Measurements from ENCODE around the gene KCNH5. TPM values are rescaled to one million over a fixed set of nuclear protein-coding genes. Genes with fewer than 3 reads are reported as not detected.

The KCNH5 gene
- total and polyA plus RNA-seq, 9 of the 15 experiments (the other 6 are each of a cell fraction or from before 2014, with no cell fraction given) = 1.1 to 2.4 (median 1.4) TPM

DNA sequence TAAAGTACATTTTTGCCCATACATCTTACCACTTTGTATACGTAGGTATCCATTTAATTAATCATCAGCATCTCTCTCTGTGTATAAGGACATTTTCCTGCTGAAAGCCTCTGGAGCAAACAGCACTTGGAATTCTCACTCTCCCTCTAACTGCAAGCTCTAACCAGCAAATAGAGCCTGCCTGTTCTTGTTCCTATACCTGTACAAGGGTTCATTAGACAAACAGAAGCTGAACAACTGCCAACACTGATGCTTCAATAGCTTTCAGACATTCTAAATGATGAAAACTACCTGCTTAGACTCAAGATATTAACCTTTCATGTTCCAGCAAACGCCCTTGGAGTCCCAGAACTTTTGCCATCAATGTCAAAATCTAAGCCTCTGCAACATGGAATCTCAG, 98.0 kb downstream of the KCNH5 start (continued):
- TF ChIP-seq, protein P1, sequence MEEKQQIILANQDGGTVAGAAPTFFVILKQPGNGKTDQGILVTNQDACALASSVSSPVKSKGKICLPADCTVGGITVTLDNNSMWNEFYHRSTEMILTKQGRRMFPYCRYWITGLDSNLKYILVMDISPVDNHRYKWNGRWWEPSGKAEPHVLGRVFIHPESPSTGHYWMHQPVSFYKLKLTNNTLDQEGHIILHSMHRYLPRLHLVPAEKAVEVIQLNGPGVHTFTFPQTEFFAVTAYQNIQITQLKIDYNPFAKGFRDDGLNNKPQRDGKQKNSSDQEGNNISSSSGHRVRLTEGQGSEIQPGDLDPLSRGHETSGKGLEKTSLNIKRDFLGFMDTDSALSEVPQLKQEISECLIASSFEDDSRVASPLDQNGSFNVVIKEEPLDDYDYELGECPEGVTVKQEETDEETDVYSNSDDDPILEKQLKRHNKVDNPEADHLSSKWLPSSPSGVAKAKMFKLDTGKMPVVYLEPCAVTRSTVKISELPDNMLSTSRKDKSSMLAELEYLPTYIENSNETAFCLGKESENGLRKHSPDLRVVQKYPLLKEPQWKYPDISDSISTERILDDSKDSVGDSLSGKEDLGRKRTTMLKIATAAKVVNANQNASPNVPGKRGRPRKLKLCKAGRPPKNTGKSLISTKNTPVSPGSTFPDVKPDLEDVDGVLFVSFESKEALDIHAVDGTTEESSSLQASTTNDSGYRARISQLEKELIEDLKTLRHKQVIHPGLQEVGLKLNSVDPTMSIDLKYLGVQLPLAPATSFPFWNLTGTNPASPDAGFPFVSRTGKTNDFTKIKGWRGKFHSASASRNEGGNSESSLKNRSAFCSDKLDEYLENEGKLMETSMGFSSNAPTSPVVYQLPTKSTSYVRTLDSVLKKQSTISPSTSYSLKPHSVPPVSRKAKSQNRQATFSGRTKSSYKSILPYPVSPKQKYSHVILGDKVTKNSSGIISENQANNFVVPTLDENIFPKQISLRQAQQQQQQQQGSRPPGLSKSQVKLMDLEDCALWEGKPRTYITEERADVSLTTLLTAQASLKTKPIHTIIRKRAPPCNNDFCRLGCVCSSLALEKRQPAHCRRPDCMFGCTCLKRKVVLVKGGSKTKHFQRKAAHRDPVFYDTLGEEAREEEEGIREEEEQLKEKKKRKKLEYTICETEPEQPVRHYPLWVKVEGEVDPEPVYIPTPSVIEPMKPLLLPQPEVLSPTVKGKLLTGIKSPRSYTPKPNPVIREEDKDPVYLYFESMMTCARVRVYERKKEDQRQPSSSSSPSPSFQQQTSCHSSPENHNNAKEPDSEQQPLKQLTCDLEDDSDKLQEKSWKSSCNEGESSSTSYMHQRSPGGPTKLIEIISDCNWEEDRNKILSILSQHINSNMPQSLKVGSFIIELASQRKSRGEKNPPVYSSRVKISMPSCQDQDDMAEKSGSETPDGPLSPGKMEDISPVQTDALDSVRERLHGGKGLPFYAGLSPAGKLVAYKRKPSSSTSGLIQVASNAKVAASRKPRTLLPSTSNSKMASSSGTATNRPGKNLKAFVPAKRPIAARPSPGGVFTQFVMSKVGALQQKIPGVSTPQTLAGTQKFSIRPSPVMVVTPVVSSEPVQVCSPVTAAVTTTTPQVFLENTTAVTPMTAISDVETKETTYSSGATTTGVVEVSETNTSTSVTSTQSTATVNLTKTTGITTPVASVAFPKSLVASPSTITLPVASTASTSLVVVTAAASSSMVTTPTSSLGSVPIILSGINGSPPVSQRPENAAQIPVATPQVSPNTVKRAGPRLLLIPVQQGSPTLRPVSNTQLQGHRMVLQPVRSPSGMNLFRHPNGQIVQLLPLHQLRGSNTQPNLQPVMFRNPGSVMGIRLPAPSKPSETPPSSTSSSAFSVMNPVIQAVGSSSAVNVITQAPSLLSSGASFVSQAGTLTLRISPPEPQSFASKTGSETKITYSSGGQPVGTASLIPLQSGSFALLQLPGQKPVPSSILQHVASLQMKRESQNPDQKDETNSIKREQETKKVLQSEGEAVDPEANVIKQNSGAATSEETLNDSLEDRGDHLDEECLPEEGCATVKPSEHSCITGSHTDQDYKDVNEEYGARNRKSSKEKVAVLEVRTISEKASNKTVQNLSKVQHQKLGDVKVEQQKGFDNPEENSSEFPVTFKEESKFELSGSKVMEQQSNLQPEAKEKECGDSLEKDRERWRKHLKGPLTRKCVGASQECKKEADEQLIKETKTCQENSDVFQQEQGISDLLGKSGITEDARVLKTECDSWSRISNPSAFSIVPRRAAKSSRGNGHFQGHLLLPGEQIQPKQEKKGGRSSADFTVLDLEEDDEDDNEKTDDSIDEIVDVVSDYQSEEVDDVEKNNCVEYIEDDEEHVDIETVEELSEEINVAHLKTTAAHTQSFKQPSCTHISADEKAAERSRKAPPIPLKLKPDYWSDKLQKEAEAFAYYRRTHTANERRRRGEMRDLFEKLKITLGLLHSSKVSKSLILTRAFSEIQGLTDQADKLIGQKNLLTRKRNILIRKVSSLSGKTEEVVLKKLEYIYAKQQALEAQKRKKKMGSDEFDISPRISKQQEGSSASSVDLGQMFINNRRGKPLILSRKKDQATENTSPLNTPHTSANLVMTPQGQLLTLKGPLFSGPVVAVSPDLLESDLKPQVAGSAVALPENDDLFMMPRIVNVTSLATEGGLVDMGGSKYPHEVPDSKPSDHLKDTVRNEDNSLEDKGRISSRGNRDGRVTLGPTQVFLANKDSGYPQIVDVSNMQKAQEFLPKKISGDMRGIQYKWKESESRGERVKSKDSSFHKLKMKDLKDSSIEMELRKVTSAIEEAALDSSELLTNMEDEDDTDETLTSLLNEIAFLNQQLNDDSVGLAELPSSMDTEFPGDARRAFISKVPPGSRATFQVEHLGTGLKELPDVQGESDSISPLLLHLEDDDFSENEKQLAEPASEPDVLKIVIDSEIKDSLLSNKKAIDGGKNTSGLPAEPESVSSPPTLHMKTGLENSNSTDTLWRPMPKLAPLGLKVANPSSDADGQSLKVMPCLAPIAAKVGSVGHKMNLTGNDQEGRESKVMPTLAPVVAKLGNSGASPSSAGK (IDR thresholded peaks at IDR 0.05) = no peak
